DMS 273 treated with DMSO at 0.1 percent for 48 hours (cell line): Measurements from ENCODE around the gene TSHR.
A peak's percentile ranks its signal among the peaks of the same experiment; 100 is the strongest.

Experiments used
- DNase-seq: peaks from one replicate; lab custom pipeline; 2025; lab: John Stamatoyannopoulos, UW

TSHR gene

GRCh38 chr14:81137316-81137715 lies 181.9 kb downstream of the TSHR start:
- no peak for DNase-seq

GRCh38 chr14:81138429-81138828 lies 183.0 kb downstream of the TSHR start:
- DNase-seq: no peak

- no peak for DNase-seq
These were observed 186.0 kb downstream of the TSHR start for GRCh38 chr14:81141426-81141825.

- DNase-seq: no peak
These were observed 188.4 kb downstream of the TSHR start for GRCh38 chr14:81143793-81144192.

- no peak for DNase-seq
These were observed 189.6 kb downstream of the TSHR start for GRCh38 chr14:81144824-81145603.

GRCh38 chr14:81147140-81147897 lies 191.9 kb downstream of the TSHR start:
- no peak for DNase-seq

- no peak for DNase-seq
These were observed 193.2 kb downstream of the TSHR start for GRCh38 chr14:81148635-81149034.

GRCh38 chr14:81153187-81153586 lies 197.8 kb downstream of the TSHR start:
- DNase-seq: no peak

- DNase-seq: no peak
These were observed 202.0 kb downstream of the TSHR start for GRCh38 chr14:81157431-81157830.

GRCh38 chr14:81161088-81161487 lies 205.7 kb downstream of the TSHR start:
- DNase-seq: no peak

GRCh38 chr14:81161749-81162148 lies 206.3 kb downstream of the TSHR start:
- no peak for DNase-seq

- DNase-seq: no peak
These were observed 207.5 kb downstream of the TSHR start for GRCh38 chr14:81162941-81163340.

- peak; percentile 56 for DNase-seq
These were observed 208.8 kb downstream of the TSHR start for GRCh38 chr14:81164167-81164774.

- DNase-seq: no peak
These were observed 209.8 kb downstream of the TSHR start for GRCh38 chr14:81165188-81165587.

- no peak for DNase-seq
These were observed 210.7 kb downstream of the TSHR start for GRCh38 chr14:81166121-81166520.

GRCh38 chr14:81169267-81169666 lies 213.8 kb downstream of the TSHR start:
- DNase-seq: no peak

GRCh38 chr14:81169711-81170103 lies 214.3 kb downstream of the TSHR start:
- DNase-seq: no peak

- peak; percentile 86 for DNase-seq
These were observed 214.8 kb downstream of the TSHR start for GRCh38 chr14:81170104-81170828.

- no peak for DNase-seq
These were observed 215.4 kb downstream of the TSHR start for GRCh38 chr14:81170829-81171195.

- DNase-seq: no peak
These were observed 216.9 kb downstream of the TSHR start for GRCh38 chr14:81172353-81172752.

- no peak for DNase-seq
These were observed 217.5 kb downstream of the TSHR start for GRCh38 chr14:81172881-81173280.

- no peak for DNase-seq
These were observed 220.8 kb downstream of the TSHR start for GRCh38 chr14:81176241-81176640.
